OCI-LY7 (cell line): ENCODE results near the gene PCBP3.

Experiments used
- EZH2phosphoT487 ChIP-seq: fragments of 200-600 bp; sonication (generic); IDR thresholded peaks from 2 replicates; pipeline ENCODE4 v1.6.1; 2018; ENCODE audit warnings: low read depth, borderline replicate concordance, mild to moderate bottlenecking, mixed run types, antibody characterized with exemption, low read length, moderate library complexity, mixed read lengths
- TF ChIP-seq, protein P1 (sequence below): fragments of 200-600 bp; sonication (generic); conservative IDR thresholded peaks from 2 replicates; pipeline ENCODE4 v1.5.1; 2014; ENCODE audit warnings: mild to moderate bottlenecking, antibody characterized with exemption, low read length, moderate library complexity, mixed read lengths

DNA sequence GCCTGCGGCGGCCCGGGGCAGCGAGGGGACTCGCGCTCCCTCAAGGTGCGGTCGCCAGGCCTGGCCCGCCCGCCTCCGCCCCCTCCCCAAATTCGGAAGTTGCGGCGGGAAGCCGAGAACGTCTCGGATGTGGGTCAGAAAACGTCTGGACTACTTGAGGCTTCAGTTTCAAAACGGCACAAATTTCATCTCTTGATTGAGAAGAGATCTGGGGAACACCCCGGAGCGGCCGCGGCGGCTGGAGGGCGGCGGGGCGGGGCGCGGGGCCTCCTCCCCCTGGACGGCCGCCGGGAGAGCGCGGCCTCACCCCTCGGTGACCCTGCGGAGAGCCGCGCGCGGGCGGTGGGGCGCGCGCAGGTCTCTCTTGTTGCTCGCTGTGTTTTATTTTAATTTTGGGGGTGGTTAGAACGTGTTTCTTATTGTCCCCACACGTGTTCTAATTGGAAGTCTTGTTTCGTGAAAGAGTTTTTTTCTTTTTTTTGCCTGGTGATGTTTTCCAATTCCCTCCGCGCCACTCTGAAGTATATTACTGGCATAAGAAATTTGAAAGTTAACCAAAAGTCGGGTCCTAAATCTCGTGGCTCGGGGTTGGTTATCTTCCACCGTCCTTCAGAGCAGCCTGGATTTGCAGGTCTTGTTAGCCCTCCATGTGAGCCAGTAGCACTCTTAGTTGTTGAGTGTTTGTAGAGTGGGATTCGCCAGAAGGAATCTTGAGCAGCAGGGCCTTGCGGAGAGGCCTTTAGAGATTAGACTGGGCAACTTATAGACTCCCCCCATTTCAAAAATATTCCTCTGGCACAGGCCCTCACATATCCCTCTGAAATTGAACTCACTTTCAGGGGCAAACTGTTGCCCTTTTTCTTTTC is 749 bp downstream of the PCBP3 start:
- TF ChIP-seq, protein P1, sequence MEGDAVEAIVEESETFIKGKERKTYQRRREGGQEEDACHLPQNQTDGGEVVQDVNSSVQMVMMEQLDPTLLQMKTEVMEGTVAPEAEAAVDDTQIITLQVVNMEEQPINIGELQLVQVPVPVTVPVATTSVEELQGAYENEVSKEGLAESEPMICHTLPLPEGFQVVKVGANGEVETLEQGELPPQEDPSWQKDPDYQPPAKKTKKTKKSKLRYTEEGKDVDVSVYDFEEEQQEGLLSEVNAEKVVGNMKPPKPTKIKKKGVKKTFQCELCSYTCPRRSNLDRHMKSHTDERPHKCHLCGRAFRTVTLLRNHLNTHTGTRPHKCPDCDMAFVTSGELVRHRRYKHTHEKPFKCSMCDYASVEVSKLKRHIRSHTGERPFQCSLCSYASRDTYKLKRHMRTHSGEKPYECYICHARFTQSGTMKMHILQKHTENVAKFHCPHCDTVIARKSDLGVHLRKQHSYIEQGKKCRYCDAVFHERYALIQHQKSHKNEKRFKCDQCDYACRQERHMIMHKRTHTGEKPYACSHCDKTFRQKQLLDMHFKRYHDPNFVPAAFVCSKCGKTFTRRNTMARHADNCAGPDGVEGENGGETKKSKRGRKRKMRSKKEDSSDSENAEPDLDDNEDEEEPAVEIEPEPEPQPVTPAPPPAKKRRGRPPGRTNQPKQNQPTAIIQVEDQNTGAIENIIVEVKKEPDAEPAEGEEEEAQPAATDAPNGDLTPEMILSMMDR, result no peak
- no peak for TF ChIP-seq EZH2phosphoT487
